Peyer's patch (tissue), 4 donors: Measurements from ENCODE around the gene IGFBP5.

Source experiments
- CTCF ChIP-seq, 6 experiments: fragments of 450-650 bp in 4 of 6; fragments of 200-600 bp in 2 of 6; sonication (generic) in 1 of 6; IDR thresholded peaks; one replicate each; pipeline ENCODE4 v1.5.1; 2017 to 2019; ENCODE audit warnings: antibody characterized with exemption in 6 of 6, mild to moderate bottlenecking in 3 of 6, moderate library complexity in 1 of 6
- POLR2A ChIP-seq, 2 donors: fragments of 450-650 bp; IDR thresholded peaks; one replicate each; pipeline ENCODE4 v1.5.1; 2017; ENCODE audit warnings: antibody characterized with exemption in 2 of 2, mild to moderate bottlenecking in 2 of 2, moderate library complexity in 2 of 2

- no peak for TF ChIP-seq CTCF (IDR thresholded peaks at IDR 0.05)
- TF ChIP-seq POLR2A (IDR thresholded peaks at IDR 0.05), result no peak
These were observed 45.9 kb upstream of the IGFBP5 start for GRCh38 chr2:216741223-216741593.
